Measurements from ENCODE around the gene TPSD1. TPM values are rescaled to one million over a fixed set of nuclear protein-coding genes. Genes with fewer than 3 reads are reported as not detected.
"Not testable (repeated sequence)": the region's sequence is repeated elsewhere in the genome, so short reads cannot be mapped to it uniquely, and the experiment has no call there.

Gene TPSD1
- total and polyA plus RNA-seq, 2 donors from 2014 or later, result 7.9 TPM; not detected in 1

DNA sequence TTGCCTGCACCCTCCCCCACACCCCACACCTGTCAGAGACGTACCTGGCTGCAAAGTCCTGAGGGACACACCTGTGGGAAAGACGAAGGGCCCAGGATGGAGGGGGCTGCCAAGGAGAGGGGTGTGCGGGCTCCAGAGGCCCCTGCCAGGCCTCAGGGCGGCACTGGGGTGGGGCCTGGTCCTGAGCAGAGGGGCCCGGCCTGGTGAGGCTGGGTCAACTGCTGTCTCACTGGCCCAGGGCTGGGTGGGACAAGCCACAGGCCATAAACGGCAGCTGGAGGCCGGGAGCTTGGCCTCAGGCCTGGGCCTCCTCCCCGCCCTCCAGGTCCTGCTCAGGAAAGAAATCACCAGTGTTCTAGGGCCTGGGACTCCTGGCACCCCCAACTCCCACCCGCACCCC lies 31.3 kb upstream of the TPSD1 start:
- Histone ChIP-seq H3K4me3 (ENCODE audit: low read length in 3 of 3) (no peak overlapping the region), H3K27me3 (ENCODE audit: control insufficient read depth, insufficient read depth, low read length) (no peaks in the 10 kb centered on the region), H3K36me3 (ENCODE audit: control insufficient read depth in 2 of 3, insufficient read depth in 3 of 3, low read length in 3 of 3) (no peaks in the 10 kb centered on the region), H3K27ac (ENCODE audit: low read depth in 2 of 2, low read length in 2 of 2) (no peak overlapping the region), H3K9me3 (ENCODE audit: control insufficient read depth in 2 of 3, insufficient read depth in 1 of 3, low read length in 3 of 3) (no peaks in the 10 kb centered on the region), H3K9ac (ENCODE audit: low read length in 3 of 3) (no peak overlapping the region), H3K4me1 (ENCODE audit: control insufficient read depth in 2 of 3, insufficient read depth in 2 of 3, low read depth in 1 of 3, low read length in 3 of 3) (no peaks in the 10 kb centered on the region)
- TF ChIP-seq, protein P1, sequence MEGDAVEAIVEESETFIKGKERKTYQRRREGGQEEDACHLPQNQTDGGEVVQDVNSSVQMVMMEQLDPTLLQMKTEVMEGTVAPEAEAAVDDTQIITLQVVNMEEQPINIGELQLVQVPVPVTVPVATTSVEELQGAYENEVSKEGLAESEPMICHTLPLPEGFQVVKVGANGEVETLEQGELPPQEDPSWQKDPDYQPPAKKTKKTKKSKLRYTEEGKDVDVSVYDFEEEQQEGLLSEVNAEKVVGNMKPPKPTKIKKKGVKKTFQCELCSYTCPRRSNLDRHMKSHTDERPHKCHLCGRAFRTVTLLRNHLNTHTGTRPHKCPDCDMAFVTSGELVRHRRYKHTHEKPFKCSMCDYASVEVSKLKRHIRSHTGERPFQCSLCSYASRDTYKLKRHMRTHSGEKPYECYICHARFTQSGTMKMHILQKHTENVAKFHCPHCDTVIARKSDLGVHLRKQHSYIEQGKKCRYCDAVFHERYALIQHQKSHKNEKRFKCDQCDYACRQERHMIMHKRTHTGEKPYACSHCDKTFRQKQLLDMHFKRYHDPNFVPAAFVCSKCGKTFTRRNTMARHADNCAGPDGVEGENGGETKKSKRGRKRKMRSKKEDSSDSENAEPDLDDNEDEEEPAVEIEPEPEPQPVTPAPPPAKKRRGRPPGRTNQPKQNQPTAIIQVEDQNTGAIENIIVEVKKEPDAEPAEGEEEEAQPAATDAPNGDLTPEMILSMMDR (IDR thresholded peaks at IDR 0.05; ENCODE audit: borderline replicate concordance, extremely low read depth, insufficient read depth), result no peak
- FAIRE-seq (no peak), DNase-seq (no peak)
- intact Hi-C loops (cut with DNase I), result no loop called here

DNA sequence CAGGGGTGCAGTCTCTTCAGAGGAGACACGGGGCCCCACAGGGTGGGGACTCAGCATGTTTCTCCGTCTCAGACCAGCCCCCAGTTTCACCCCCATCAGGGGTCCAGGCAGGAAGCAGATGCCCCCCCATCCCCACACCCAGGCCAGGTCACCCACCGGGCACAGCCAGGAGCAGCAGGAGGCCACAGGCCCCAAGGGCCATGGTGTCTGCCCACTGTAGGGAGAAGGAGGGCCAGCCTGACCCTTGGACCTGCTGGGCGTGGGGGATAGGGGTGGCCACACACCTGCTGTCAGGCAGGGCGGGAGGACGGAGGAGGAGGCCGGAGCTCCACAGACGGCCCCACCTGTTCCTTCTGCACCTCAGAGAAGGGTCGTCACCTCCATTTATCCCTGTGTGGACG lies 30.8 kb upstream of the TPSD1 start, which contains the start of gene TPSG1:
TSS of gene TPSG1 (minus strand) at position 218 of the 401 bp plus-strand sequence. CDS start at position 202, 16 bp downstream.
- H3K27ac ChIP-seq (ENCODE audit: low read depth in 2 of 2, low read length in 2 of 2), result no peak within 1 kb of the TSS
- no peaks in the 10 kb centered on the region for H3K36me3 ChIP-seq (ENCODE audit: control insufficient read depth in 2 of 3, insufficient read depth in 3 of 3, low read length in 3 of 3)
- no peaks in the 10 kb centered on the region for H3K27me3 ChIP-seq (ENCODE audit: control insufficient read depth, insufficient read depth, low read length)
- intact Hi-C loops (cut with DNase I), result no loop called here
- DNase-seq (no peak), FAIRE-seq (no peak)
- TF ChIP-seq, protein P1 (IDR thresholded peaks at IDR 0.05; ENCODE audit: borderline replicate concordance, extremely low read depth, insufficient read depth), result no peak
- no peaks in the 10 kb centered on the region for H3K9me3 ChIP-seq (ENCODE audit: control insufficient read depth in 2 of 3, insufficient read depth in 1 of 3, low read length in 3 of 3)
- no peaks in the 10 kb centered on the region for H3K4me1 ChIP-seq (ENCODE audit: control insufficient read depth in 2 of 3, insufficient read depth in 2 of 3, low read depth in 1 of 3, low read length in 3 of 3)
- H3K4me3 ChIP-seq (ENCODE audit: low read length in 3 of 3), result no peak within 1 kb of the TSS
- H3K9ac ChIP-seq (ENCODE audit: low read length in 3 of 3), result no peak within 1 kb of the TSS

DNA sequence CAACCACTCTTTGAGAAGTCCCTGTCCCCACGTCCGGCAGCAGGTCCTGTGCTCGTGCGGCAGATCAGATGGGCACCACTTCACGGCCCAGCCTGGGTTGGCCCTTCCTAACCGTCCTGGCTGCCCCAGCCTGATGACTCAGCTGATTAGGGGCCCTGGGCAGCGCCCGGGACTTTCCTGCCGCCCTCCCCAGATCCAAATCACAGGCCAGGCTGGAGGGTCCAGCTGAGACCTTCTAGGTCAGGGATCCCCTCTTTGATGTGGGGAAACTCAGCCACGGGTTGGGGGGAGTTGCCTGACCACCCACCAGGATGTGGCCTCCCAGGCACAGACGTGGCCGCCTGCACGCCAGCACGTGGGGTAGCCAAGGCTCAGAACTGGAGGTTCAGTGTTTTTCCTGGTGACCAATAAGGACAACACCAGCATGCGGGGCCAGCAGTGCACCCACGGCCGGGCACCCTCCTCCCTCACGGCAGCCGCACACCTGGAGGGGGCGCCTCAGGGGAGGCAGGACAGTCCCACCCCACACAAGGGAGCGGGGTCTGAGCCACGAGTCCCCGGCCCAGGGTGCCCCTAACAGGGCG lies 30.0 kb upstream of the TPSD1 start:
- H3K4me3 ChIP-seq (ENCODE audit: low read length in 3 of 3); H3K9ac ChIP-seq (ENCODE audit: low read length in 3 of 3); FAIRE-seq; H3K4me1 ChIP-seq (ENCODE audit: control insufficient read depth in 2 of 3, insufficient read depth in 2 of 3, low read depth in 1 of 3, low read length in 3 of 3); H3K36me3 ChIP-seq (ENCODE audit: control insufficient read depth in 2 of 3, insufficient read depth in 3 of 3, low read length in 3 of 3); H3K9me3 ChIP-seq (ENCODE audit: control insufficient read depth in 2 of 3, insufficient read depth in 1 of 3, low read length in 3 of 3); H3K27me3 ChIP-seq (ENCODE audit: control insufficient read depth, insufficient read depth, low read length); intact Hi-C loops (cut with DNase I); DNase-seq; H3K27ac ChIP-seq (ENCODE audit: low read depth in 2 of 2, low read length in 2 of 2): not testable (repeated sequence)

DNA sequence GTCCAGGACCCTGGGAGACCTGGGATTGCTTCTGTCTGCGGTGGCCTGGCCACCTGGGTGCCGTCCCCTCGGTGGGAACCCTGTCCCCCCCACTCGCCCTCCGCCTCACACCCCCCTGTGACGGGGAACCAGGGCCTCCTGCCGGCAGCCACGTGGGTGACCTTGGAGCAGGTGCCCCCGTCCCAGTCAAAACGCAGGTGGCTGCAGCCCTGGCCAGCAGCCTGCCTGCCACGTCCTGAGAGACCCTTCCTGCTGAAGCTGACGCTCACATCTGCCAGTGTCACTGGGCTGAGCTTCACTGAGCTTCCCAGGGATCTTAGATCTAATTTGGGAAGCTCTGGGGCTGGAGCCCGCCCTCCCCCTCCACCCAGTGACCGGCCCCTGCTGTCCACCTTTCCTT lies 29.2 kb upstream of the TPSD1 start:
- DNase-seq, result peak in 1 of 5 donors; percentile 15
- H3K4me1 ChIP-seq (ENCODE audit: control insufficient read depth in 2 of 3, insufficient read depth in 2 of 3, low read depth in 1 of 3, low read length in 3 of 3); H3K4me3 ChIP-seq (ENCODE audit: low read length in 3 of 3); H3K9me3 ChIP-seq (ENCODE audit: control insufficient read depth in 2 of 3, insufficient read depth in 1 of 3, low read length in 3 of 3); H3K27ac ChIP-seq (ENCODE audit: low read depth in 2 of 2, low read length in 2 of 2); intact Hi-C loops (cut with DNase I); FAIRE-seq; H3K9ac ChIP-seq (ENCODE audit: low read length in 3 of 3); H3K27me3 ChIP-seq (ENCODE audit: control insufficient read depth, insufficient read depth, low read length); H3K36me3 ChIP-seq (ENCODE audit: control insufficient read depth in 2 of 3, insufficient read depth in 3 of 3, low read length in 3 of 3): not testable (repeated sequence)

DNA sequence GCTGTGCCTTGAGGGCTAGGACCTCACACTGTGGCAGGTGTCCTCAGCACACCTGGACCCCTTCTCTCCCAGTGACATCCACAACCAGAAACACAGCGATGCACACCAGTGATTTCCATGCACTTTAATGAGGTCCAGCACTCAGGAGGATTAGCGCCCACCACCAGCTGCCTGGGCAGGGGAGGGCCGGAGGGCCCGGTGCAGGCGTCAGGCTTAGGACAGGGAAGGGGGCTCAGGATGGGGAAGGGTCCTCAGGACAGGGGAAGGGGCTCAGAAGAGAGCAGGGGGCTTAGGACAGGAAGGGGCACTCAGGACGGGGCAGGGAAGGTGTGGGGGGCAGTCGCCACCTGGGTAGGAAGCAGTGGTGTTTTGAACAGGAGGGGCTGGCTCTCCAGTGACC lies 27.6 kb upstream of the TPSD1 start:
- H3K4me3 ChIP-seq (ENCODE audit: low read length in 3 of 3); H3K9me3 ChIP-seq (ENCODE audit: control insufficient read depth in 2 of 3, insufficient read depth in 1 of 3, low read length in 3 of 3); H3K36me3 ChIP-seq (ENCODE audit: control insufficient read depth in 2 of 3, insufficient read depth in 3 of 3, low read length in 3 of 3); H3K4me1 ChIP-seq (ENCODE audit: control insufficient read depth in 2 of 3, insufficient read depth in 2 of 3, low read depth in 1 of 3, low read length in 3 of 3); DNase-seq; H3K27ac ChIP-seq (ENCODE audit: low read depth in 2 of 2, low read length in 2 of 2); FAIRE-seq; H3K9ac ChIP-seq (ENCODE audit: low read length in 3 of 3); intact Hi-C loops (cut with DNase I); H3K27me3 ChIP-seq (ENCODE audit: control insufficient read depth, insufficient read depth, low read length): not testable (repeated sequence)

DNA sequence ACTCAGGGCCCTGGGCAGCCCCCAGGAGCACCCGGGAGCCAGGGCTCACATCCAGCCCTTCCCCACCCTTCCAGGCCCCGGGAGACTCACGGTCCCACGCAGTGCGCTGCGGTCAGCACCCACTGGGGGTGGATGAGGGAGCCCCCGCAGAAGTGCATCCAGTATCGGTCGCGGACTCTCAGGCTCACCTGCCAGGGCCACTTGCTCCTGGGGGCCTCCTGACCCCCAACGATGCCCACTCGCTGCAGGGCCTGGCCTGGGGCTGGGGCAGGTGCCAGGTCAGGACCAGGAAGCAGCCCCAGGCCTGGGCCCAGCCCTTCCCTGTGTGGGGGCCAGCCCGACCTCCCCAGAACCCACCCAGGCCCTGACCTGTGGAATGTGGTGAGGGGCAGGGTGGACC lies 26.4 kb upstream of the TPSD1 start:
- H3K4me3 ChIP-seq (ENCODE audit: low read length in 3 of 3); H3K27ac ChIP-seq (ENCODE audit: low read depth in 2 of 2, low read length in 2 of 2); FAIRE-seq; H3K9ac ChIP-seq (ENCODE audit: low read length in 3 of 3); H3K36me3 ChIP-seq (ENCODE audit: control insufficient read depth in 2 of 3, insufficient read depth in 3 of 3, low read length in 3 of 3); intact Hi-C loops (cut with DNase I); H3K27me3 ChIP-seq (ENCODE audit: control insufficient read depth, insufficient read depth, low read length); H3K9me3 ChIP-seq (ENCODE audit: control insufficient read depth in 2 of 3, insufficient read depth in 1 of 3, low read length in 3 of 3); H3K4me1 ChIP-seq (ENCODE audit: control insufficient read depth in 2 of 3, insufficient read depth in 2 of 3, low read depth in 1 of 3, low read length in 3 of 3): not testable (repeated sequence)
- DNase-seq, result peak in 1 of 5 donors; percentile 31

DNA sequence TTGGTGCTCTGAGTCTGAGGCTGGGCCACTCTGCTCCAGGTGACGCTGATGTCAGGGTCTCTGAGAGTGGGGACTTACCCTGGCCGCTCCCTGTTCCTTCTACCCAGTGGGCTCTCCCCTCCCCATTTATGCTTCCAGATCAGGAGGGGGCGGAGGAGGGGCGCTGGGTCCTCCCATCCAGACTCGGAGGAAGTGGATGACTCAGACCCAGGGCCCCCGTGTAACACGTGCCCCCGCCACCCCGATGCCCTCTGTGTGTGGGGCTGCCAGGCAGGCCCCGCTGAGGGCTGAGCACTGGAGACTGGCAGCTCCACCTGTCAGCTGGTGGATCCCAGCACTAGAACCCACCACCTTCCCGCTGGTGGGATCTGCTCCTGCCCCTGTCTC lies 25.8 kb upstream of the TPSD1 start, which contains the start of gene TPSB2:
TSS of gene TPSB2 (minus strand) at position 101 of the 387 bp plus-strand sequence. CDS start 233 bp downstream, outside the sequence.
- intact Hi-C loops (cut with DNase I), result not testable (repeated sequence)

More for the DNA sequence above, 25.8 kb upstream of the TPSD1 start, which contains the start of gene TPSB2:
- not testable (repeated sequence) for H3K9me3 ChIP-seq (ENCODE audit: control insufficient read depth in 2 of 3, insufficient read depth in 1 of 3, low read length in 3 of 3); DNase-seq; H3K9ac ChIP-seq (ENCODE audit: low read length in 3 of 3); H3K27ac ChIP-seq (ENCODE audit: low read depth in 2 of 2, low read length in 2 of 2); H3K27me3 ChIP-seq (ENCODE audit: control insufficient read depth, insufficient read depth, low read length); H3K4me1 ChIP-seq (ENCODE audit: control insufficient read depth in 2 of 3, insufficient read depth in 2 of 3, low read depth in 1 of 3, low read length in 3 of 3); FAIRE-seq; H3K36me3 ChIP-seq (ENCODE audit: control insufficient read depth in 2 of 3, insufficient read depth in 3 of 3, low read length in 3 of 3); H3K4me3 ChIP-seq (ENCODE audit: low read length in 3 of 3)

Measured in kidney (tissue), 14 donors.